Neutrophil (primary cell): ENCODE measurements around the gene ARFGAP3.

Experiments
- H3K27ac ChIP-seq: fragments of 200-600 bp; sonication (generic); 2 replicates; pipeline ENCODE4 v1.5.1; 2016; ENCODE audit warnings: mild to moderate bottlenecking, moderate library complexity
- H3K27me3 ChIP-seq: fragments of 200-600 bp; sonication (generic); 2 replicates; pipeline ENCODE4 v1.6.0; 2016; ENCODE audit warnings: mild to moderate bottlenecking
- H3K36me3 ChIP-seq: fragments of 200-600 bp; sonication (generic); 2 replicates; pipeline ENCODE4 v1.5.1; 2017
- H3K4me1 ChIP-seq, 2 experiments: fragments of 200-600 bp in 1 of 2; sonication (generic) in 1 of 2; 1 replicate in 1 of 2; 2 replicates in 1 of 2; pipeline versions ENCODE4 v1.5.1 to v1.6.1; 2013 to 2016; ENCODE audit warnings: low read depth in 1 of 2, low read length in 1 of 2, mild to moderate bottlenecking in 1 of 2, moderate library complexity in 1 of 2; ENCODE audit not compliant: control insufficient read depth in 1 of 2, insufficient read depth in 1 of 2
- H3K4me3 ChIP-seq, 2 experiments: fragments of 200-600 bp in 1 of 2; sonication (generic) in 1 of 2; 1 replicate in 1 of 2; 2 replicates in 1 of 2; pipeline ENCODE4 v1.5.1; 2013 to 2016; ENCODE audit warnings: low read depth in 1 of 2, low read length in 1 of 2, mild to moderate bottlenecking in 1 of 2, moderate library complexity in 1 of 2
- H3K9me3 ChIP-seq: fragments of 200-600 bp; sonication (generic); 2 replicates; pipeline ENCODE4 v1.5.1; 2016
- CTCF ChIP-seq: fragments of 200-600 bp; sonication (generic); IDR thresholded peaks from 2 replicates; pipeline ENCODE4 v1.5.1; 2016; ENCODE audit warnings: antibody characterized with exemption

ARFGAP3 gene

GRCh38 chr22:42830161-42830560, 26.9 kb downstream of the ARFGAP3 start:
- H3K4me3 ChIP-seq = no peak overlapping the region
- no peaks in the 10 kb centered on the region for H3K9me3 ChIP-seq
- peaks cover 97% of the 10 kb centered on the region for H3K36me3 ChIP-seq
- H3K27ac ChIP-seq = no peak overlapping the region
- no peaks in the 10 kb centered on the region for H3K4me1 ChIP-seq
- no peaks in the 10 kb centered on the region for H3K27me3 ChIP-seq
- no peak for TF ChIP-seq CTCF

- Histone ChIP-seq H3K4me3 (no peak overlapping the region), H3K9me3 (no peaks in the 10 kb centered on the region), H3K27ac (no peak overlapping the region), H3K4me1 (no peaks in the 10 kb centered on the region), H3K27me3 (no peaks in the 10 kb centered on the region), H3K36me3 (peaks cover 96% of the 10 kb centered on the region)
- TF ChIP-seq CTCF = no peak
Measured at GRCh38 chr22:42829302-42829701, 27.8 kb downstream of the ARFGAP3 start.

- Histone ChIP-seq H3K4me3 (no peak overlapping the region), H3K36me3 (peaks cover 86% of the 10 kb centered on the region), H3K27me3 (no peaks in the 10 kb centered on the region), H3K4me1 (no peaks in the 10 kb centered on the region), H3K9me3 (no peaks in the 10 kb centered on the region), H3K27ac (no peak overlapping the region)
- no peak for TF ChIP-seq CTCF
Measured at GRCh38 chr22:42825796-42826195, 31.3 kb downstream of the ARFGAP3 start.

- no peaks in the 10 kb centered on the region for H3K27me3 ChIP-seq
- no peaks in the 10 kb centered on the region for H3K9me3 ChIP-seq
- H3K27ac ChIP-seq = no peak overlapping the region
- H3K4me3 ChIP-seq = no peak overlapping the region
- H3K36me3 ChIP-seq = peaks cover 49% of the 10 kb centered on the region
- peaks cover 0 to 8% of the 10 kb centered on the region in 2 experiments for H3K4me1 ChIP-seq
- no peak for TF ChIP-seq CTCF
Measured at GRCh38 chr22:42821386-42821785, 35.7 kb downstream of the ARFGAP3 start.

- H3K9me3 ChIP-seq = no peaks in the 10 kb centered on the region
- peak overlapping the region; percentile 16 for H3K27ac ChIP-seq
- H3K4me3 ChIP-seq = no peak overlapping the region
- H3K27me3 ChIP-seq = no peaks in the 10 kb centered on the region
- TF ChIP-seq CTCF = peak; percentile 46
- peaks cover 0 to 8% of the 10 kb centered on the region in 2 experiments for H3K4me1 ChIP-seq
- peaks cover 48% of the 10 kb centered on the region for H3K36me3 ChIP-seq
Measured at GRCh38 chr22:42820045-42820763, 36.9 kb downstream of the ARFGAP3 start.
